H1 (cell line): ENCODE results near the gene ZNF536. TPM values are rescaled to one million over a fixed set of nuclear protein-coding genes. Genes with fewer than 3 reads are reported as not detected.

Experiments
- CREB1 ChIP-seq: IDR thresholded peaks from 2 replicates; pipeline ENCODE4 v1.6.1; 2012; ENCODE audit warnings: inconsistent platforms
- HDAC2 ChIP-seq, 2 experiments: fragments of 300-600 bp in 1 of 2; sonication (generic) in 1 of 2; IDR thresholded peaks; 2 replicates each; pipeline ENCODE4 v1.6.1; 2011 to 2012; ENCODE audit warnings: low read depth in 2 of 2, low read length in 2 of 2, mild to moderate bottlenecking in 2 of 2, moderate library complexity in 2 of 2, borderline replicate concordance in 1 of 2, inconsistent platforms in 1 of 2
- polyA plus RNA-seq, 7 experiments: library from polyadenylated mRNA; depleted of rRNA in 3 of 7; stranded (reverse) in 5 of 7; unstranded in 2 of 7; fragments of >200 nt in 5 of 7; fragments of 200-250 nt in 2 of 7; gene quantifications; 1 replicate in 5 of 7; 2 replicates in 1 of 7; 4 replicates in 1 of 7; pipeline versions ENCODE4 v1.2.1 to v1.2.3, GENCODE V29; 2011 to 2013; ENCODE audit warnings: missing spikeins in 2 of 7, mixed read lengths in 2 of 7
- total RNA-seq: library from RNA; stranded (reverse); fragmentation: NEBNext Ultra II Directional; extraction: Animal tissue kit (Norgen Biotek cat#: 25700); gene quantifications from 2 replicates; pipeline ENCODE4 v1.2.1, GENCODE V29; 2021
- TF ChIP-seq, protein P1 (sequence below): IDR thresholded peaks from 2 replicates; pipeline ENCODE4 v1.6.1; 2012; ENCODE audit warnings: low read length, inconsistent platforms

ZNF536 gene
- total and polyA plus RNA-seq, 2 of the 8 experiments (the other 6 are each of a cell fraction or from before 2014, with no cell fraction given), result 0.09 to 0.11 TPM

DNA sequence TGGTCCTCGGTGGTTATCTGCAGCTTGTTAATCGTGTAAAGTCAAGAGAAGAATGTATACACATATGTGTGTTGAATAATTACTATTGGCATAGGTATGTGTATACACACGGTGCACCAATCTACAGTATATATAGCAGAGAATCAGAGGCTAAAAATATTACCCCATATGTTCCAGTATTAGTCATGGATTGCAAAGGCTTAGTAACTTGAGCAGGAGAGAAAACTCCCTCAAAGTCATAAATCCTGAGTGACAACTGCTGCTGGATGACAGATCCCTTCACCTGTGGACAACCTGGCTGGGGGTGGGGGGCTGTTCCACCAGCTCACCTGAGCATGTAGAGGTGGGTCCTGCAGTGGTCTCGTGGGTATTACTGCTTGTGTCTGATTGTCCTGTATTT, 185.0 kb downstream of the ZNF536 start (continued):
- TF ChIP-seq, protein P1, sequence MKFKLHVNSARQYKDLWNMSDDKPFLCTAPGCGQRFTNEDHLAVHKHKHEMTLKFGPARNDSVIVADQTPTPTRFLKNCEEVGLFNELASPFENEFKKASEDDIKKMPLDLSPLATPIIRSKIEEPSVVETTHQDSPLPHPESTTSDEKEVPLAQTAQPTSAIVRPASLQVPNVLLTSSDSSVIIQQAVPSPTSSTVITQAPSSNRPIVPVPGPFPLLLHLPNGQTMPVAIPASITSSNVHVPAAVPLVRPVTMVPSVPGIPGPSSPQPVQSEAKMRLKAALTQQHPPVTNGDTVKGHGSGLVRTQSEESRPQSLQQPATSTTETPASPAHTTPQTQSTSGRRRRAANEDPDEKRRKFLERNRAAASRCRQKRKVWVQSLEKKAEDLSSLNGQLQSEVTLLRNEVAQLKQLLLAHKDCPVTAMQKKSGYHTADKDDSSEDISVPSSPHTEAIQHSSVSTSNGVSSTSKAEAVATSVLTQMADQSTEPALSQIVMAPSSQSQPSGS, result no peak
- TF ChIP-seq HDAC2 (IDR thresholded peaks at IDR 0.05; ENCODE audit: borderline replicate concordance in 1 of 2, low read depth in 2 of 2, low read length in 2 of 2), result no peak
- TF ChIP-seq CREB1, result no peak
